Camera-type eye (tissue), 1 donor: Measurements from ENCODE around the gene TMEM203. TPM values are rescaled to one million over a fixed set of nuclear protein-coding genes. Genes with fewer than 3 reads are reported as not detected.

ENCODE experiments used
- total RNA-seq: library from RNA; depleted of rRNA; stranded (reverse); fragments of >200 nt; gene quantifications from one replicate; pipeline ENCODE4 v1.2.3, GENCODE V29; 2014

Gene TMEM203
- total RNA-seq, 1 donor from 2014 or later = 34.2 TPM

Other genes starting within 250 kb of the TMEM203 start
- gene PTGDS, start 228.1 kb downstream of the TMEM203 start, total RNA-seq = 230 TPM
- 1.2 TPM for gene LCNL1, start 222.7 kb downstream of the TMEM203 start, total RNA-seq
- gene PAXX, start 213.2 kb downstream of the TMEM203 start, total RNA-seq = 25.7 TPM
- gene CLIC3, start 209.1 kb downstream of the TMEM203 start, total RNA-seq = 1.1 TPM
- 49.9 TPM for gene ABCA2, start 177.4 kb downstream of the TMEM203 start, total RNA-seq
- not detected for gene FUT7, start 173.6 kb downstream of the TMEM203 start, total RNA-seq
- 56.4 TPM for gene NPDC1, start 159.5 kb downstream of the TMEM203 start, total RNA-seq
- gene ENTPD2, start 151.6 kb downstream of the TMEM203 start, total RNA-seq = 7.0 TPM
- gene SAPCD2, start 135.1 kb downstream of the TMEM203 start, total RNA-seq = 4.3 TPM
- gene UAP1L1, start 128.1 kb downstream of the TMEM203 start, total RNA-seq = 8.5 TPM
- 59.0 TPM for gene MAN1B1, start 118.7 kb downstream of the TMEM203 start, total RNA-seq
- gene DPP7, start 90.9 kb downstream of the TMEM203 start, total RNA-seq = 37.5 TPM
- 12.7 TPM for gene GRIN1, start 66.5 kb downstream of the TMEM203 start, total RNA-seq
- gene LRRC26, start 35.6 kb downstream of the TMEM203 start, total RNA-seq = 1.7 TPM
- not detected for gene TMEM210, start 33.6 kb downstream of the TMEM203 start, total RNA-seq
- 42.9 TPM for gene ANAPC2, start 17.1 kb downstream of the TMEM203 start, total RNA-seq
- 51.1 TPM for gene SSNA1, start 17.0 kb downstream of the TMEM203 start, total RNA-seq
- gene TPRN, start 4.9 kb downstream of the TMEM203 start, total RNA-seq = 11.3 TPM
- 10.3 TPM for gene NDOR1, start 52 bp upstream of the TMEM203 start, total RNA-seq
- gene RNF208, start 16.6 kb upstream of the TMEM203 start, total RNA-seq = 2.7 TPM
- 0.60 TPM for gene CYSRT1, start 19.5 kb upstream of the TMEM203 start, total RNA-seq
- not detected for gene RNF224, start 21.9 kb upstream of the TMEM203 start, total RNA-seq
- gene SLC34A3, start 25.3 kb upstream of the TMEM203 start, total RNA-seq = not detected
- 374 TPM for gene TUBB4B, start 35.6 kb upstream of the TMEM203 start, total RNA-seq
- not detected for gene STPG3, start 45.6 kb upstream of the TMEM203 start, total RNA-seq
- 39.1 TPM for gene NELFB, start 49.7 kb upstream of the TMEM203 start, total RNA-seq
- gene TOR4A, start 72.1 kb upstream of the TMEM203 start, total RNA-seq = 3.7 TPM
- gene NRARP, start 96.6 kb upstream of the TMEM203 start, total RNA-seq = 23.3 TPM
- gene EXD3, start 217.5 kb upstream of the TMEM203 start, total RNA-seq = 22.0 TPM
- gene NOXA1, start 217.7 kb upstream of the TMEM203 start, total RNA-seq = 4.2 TPM
- 0.60 TPM for gene ENTPD8, start 235.7 kb upstream of the TMEM203 start, total RNA-seq